GM23248 (cell line): ENCODE measurements around the gene SMARCA2. TPM values are rescaled to one million over a fixed set of nuclear protein-coding genes. Genes with fewer than 3 reads are reported as not detected.

Source experiments
- DNase-seq: peaks from one replicate; pipeline ENCODE4 v3.0.0-alpha.2; 2015
- H2AFZ ChIP-seq: fragments of 200-600 bp; sonication (generic); 2 replicates; pipeline ENCODE4 v1.6.1; 2016; ENCODE audit warnings: antibody characterized with exemption
- H3F3A ChIP-seq: fragments of 200-600 bp; sonication (generic); 2 replicates; pipeline ENCODE4 v1.6.1; 2016; ENCODE audit warnings: mild to moderate bottlenecking, antibody characterized with exemption, mixed run types; ENCODE audit not compliant: insufficient read depth
- H3K27ac ChIP-seq: fragments of 200-600 bp; sonication (generic); 2 replicates; pipeline ENCODE4 v1.5.1; 2016; ENCODE audit warnings: mild to moderate bottlenecking
- H3K27me3 ChIP-seq: fragments of 200-600 bp; sonication (generic); replicated peaks from 2 replicates; pipeline ENCODE4 v1.6.1; 2016; ENCODE audit warnings: mild to moderate bottlenecking; ENCODE audit not compliant: insufficient read depth
- H3K36me3 ChIP-seq: fragments of 200-600 bp; sonication (generic); 2 replicates; pipeline ENCODE4 v1.6.1; 2016; ENCODE audit warnings: low read depth, mild to moderate bottlenecking
- H3K4me1 ChIP-seq: fragments of 200-600 bp; sonication (generic); 2 replicates; pipeline ENCODE4 v1.6.1; 2016; ENCODE audit warnings: mild to moderate bottlenecking; ENCODE audit not compliant: insufficient read depth
- H3K4me2 ChIP-seq: fragments of 200-600 bp; sonication (generic); one replicate; pipeline ENCODE4 v1.6.1; 2016; ENCODE audit warnings: mild to moderate bottlenecking; ENCODE audit not compliant: unreplicated experiment
- H3K4me3 ChIP-seq: fragments of 200-600 bp; sonication (generic); 2 replicates; pipeline ENCODE4 v1.5.1; 2016; ENCODE audit warnings: mild to moderate bottlenecking
- H3K79me2 ChIP-seq: fragments of 200-600 bp; sonication (generic); 2 replicates; pipeline ENCODE4 v1.6.1; 2016; ENCODE audit warnings: mild to moderate bottlenecking; ENCODE audit not compliant: insufficient read depth
- H3K9ac ChIP-seq: fragments of 200-600 bp; sonication (generic); 2 replicates; pipeline ENCODE4 v1.6.1; 2016; ENCODE audit warnings: mild to moderate bottlenecking
- H3K9me2 ChIP-seq: fragments of 200-600 bp; sonication (generic); 2 replicates; pipeline ENCODE4 v1.6.1; 2016; ENCODE audit warnings: mixed run types, mild to moderate bottlenecking, moderate library complexity; ENCODE audit not compliant: insufficient read depth
- H3K9me3 ChIP-seq: fragments of 200-600 bp; sonication (generic); one replicate; pipeline ENCODE4 v1.6.1; 2017; ENCODE audit warnings: low read depth
- H4K20me1 ChIP-seq: fragments of 200-600 bp; sonication (generic); 2 replicates; pipeline ENCODE4 v1.6.0; 2016; ENCODE audit not compliant: insufficient read depth
- EZH2 ChIP-seq: fragments of 200-600 bp; sonication (generic); IDR thresholded peaks from 2 replicates; pipeline ENCODE4 v1.6.1; 2018; ENCODE audit warnings: antibody characterized with exemption, mild to moderate bottlenecking; ENCODE audit not compliant: insufficient read depth, poor library complexity, severe bottlenecking
- EZH2phosphoT487 ChIP-seq: fragments of 200-600 bp; sonication (generic); IDR thresholded peaks from 2 replicates; pipeline ENCODE4 v1.6.1; 2018; ENCODE audit warnings: antibody characterized with exemption, moderate library complexity, mild to moderate bottlenecking, low read depth; ENCODE audit not compliant: insufficient read depth
- WGBS, 2 experiments: methylation state at CpG; one replicate each; pipeline ENCODE4 v1.1.6; 2015 to 2017; ENCODE audit warnings: low lambda C conversion rate in 2 of 2, low coverage in 1 of 2; ENCODE audit errors: missing lambda C conversion rate in 2 of 2; 5-methylcytosine and 5-hydroxymethylcytosine counted together
- in situ Hi-C: fragments of 300-500 bp; cut with MboI; formaldehyde crosslinking; loops from 2 replicates; pipeline ENCODE4 v1.15.0; 2020
- polyA plus RNA-seq: library from polyadenylated mRNA; unstranded; fragments of >200 nt; fragmentation: Nextera tagmentation; extraction: Ambion mirVana; gene quantifications from 2 replicates; pipeline ENCODE4 v1.2.1, GENCODE V29; 2016
- total RNA-seq: library from RNA; depleted of rRNA; stranded (reverse); fragments of >200 nt; shearing (Covaris generic); gene quantifications from 2 replicates; pipeline ENCODE4 v1.2.3, GENCODE V29; 2014

Gene SMARCA2
- total and polyA plus RNA-seq, 2 experiments from 2014 or later, result 26.7 to 47.4 TPM

GRCh38 chr9:1995084-1995483, 20.1 kb upstream of the SMARCA2 start:
- Histone ChIP-seq H3K27ac (no peak overlapping the region), H3K27me3 (peaks cover 18% of the 10 kb centered on the region; the same call in 1 of the 2 replicates), H3K9me2 (no peaks in the 10 kb centered on the region), H2AFZ (no peak overlapping the region), H3K79me2 (no peaks in the 10 kb centered on the region), H3K9me3 (no peaks in the 10 kb centered on the region), H3K9ac (no peak overlapping the region), H4K20me1 (no peaks in the 10 kb centered on the region), H3K36me3 (no peaks in the 10 kb centered on the region), H3F3A (no peaks in the 10 kb centered on the region), H3K4me2 (no peak overlapping the region), H3K4me1 (no peaks in the 10 kb centered on the region), H3K4me3 (no peak overlapping the region)
- TF ChIP-seq EZH2 (no peak), EZH2phosphoT487 (no peak)
- WGBS, 2 experiments, result 76 to 77% methylated on average over 1 of the region's 1 CpG
- in situ Hi-C loops, result no loop called here
- peak; percentile 3 for DNase-seq

GRCh38 chr9:1996156-1996555, 19.0 kb upstream of the SMARCA2 start:
- no peaks in the 10 kb centered on the region for H3F3A ChIP-seq
- H3K4me1 ChIP-seq, result no peaks in the 10 kb centered on the region
- in situ Hi-C loops, result no loop called here
- H3K9me3 ChIP-seq, result no peaks in the 10 kb centered on the region
- no peak overlapping the region for H3K9ac ChIP-seq
- H3K4me3 ChIP-seq, result no peak overlapping the region
- WGBS, 2 experiments, result 81 to 84% methylated on average over 6 of the region's 6 CpGs
- H3K27me3 ChIP-seq, result peaks cover 12% of the 10 kb centered on the region; the same call in 1 of the 2 replicates
- H2AFZ ChIP-seq, result no peak overlapping the region
- DNase-seq, result no peak
- no peak for TF ChIP-seq EZH2
- TF ChIP-seq EZH2phosphoT487, result no peak
- H3K36me3 ChIP-seq, result no peaks in the 10 kb centered on the region
- H3K27ac ChIP-seq, result no peak overlapping the region
- H3K9me2 ChIP-seq, result no peaks in the 10 kb centered on the region
- no peaks in the 10 kb centered on the region for H3K79me2 ChIP-seq
- H3K4me2 ChIP-seq, result no peak overlapping the region
- H4K20me1 ChIP-seq, result no peaks in the 10 kb centered on the region

- Histone ChIP-seq H3K27me3 (peaks cover 10% of the 10 kb centered on the region; the same call in 1 of the 2 replicates), H3K4me1 (no peaks in the 10 kb centered on the region), H3K27ac (no peak overlapping the region), H3K9ac (no peak overlapping the region), H3K4me2 (no peak overlapping the region), H2AFZ (no peak overlapping the region), H3K9me3 (no peaks in the 10 kb centered on the region), H3F3A (no peaks in the 10 kb centered on the region), H3K4me3 (no peak overlapping the region), H3K79me2 (no peaks in the 10 kb centered on the region), H3K9me2 (no peaks in the 10 kb centered on the region), H3K36me3 (no peaks in the 10 kb centered on the region), H4K20me1 (no peaks in the 10 kb centered on the region)
- 46 to 49% methylated on average over 2 of the region's 2 CpGs for WGBS, 2 experiments
- no peak for TF ChIP-seq EZH2phosphoT487
- no peak for TF ChIP-seq EZH2
- no peak for DNase-seq
- in situ Hi-C loops, result no loop called here
Measured at GRCh38 chr9:1997646-1998045, 17.5 kb upstream of the SMARCA2 start.

DNA sequence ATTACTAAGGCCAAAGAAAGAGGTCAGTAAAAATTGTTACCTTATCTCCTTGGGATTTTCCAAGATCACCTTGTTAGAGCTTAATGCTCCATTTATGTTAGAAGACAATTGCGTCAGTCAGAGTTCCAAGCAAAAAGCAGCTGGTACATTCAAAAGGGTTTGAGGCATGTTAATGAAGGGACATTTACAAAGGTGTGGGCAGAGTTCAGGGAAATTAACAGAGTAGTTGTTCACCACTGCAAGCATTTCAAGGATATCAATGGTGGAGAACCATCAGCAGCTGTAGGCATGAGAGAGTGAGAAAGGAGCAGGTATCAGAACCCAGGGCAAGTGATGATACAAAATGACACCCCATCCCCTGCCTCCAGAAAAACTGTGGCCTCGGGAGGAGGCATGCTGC, 17.0 kb upstream of the SMARCA2 start:
- 50 to 67% methylated on average over 2 of the region's 2 CpGs for WGBS, 2 experiments
- TF ChIP-seq EZH2 (no peak), EZH2phosphoT487 (no peak)
- no peaks in the 10 kb centered on the region for H3K79me2 ChIP-seq

DNA sequence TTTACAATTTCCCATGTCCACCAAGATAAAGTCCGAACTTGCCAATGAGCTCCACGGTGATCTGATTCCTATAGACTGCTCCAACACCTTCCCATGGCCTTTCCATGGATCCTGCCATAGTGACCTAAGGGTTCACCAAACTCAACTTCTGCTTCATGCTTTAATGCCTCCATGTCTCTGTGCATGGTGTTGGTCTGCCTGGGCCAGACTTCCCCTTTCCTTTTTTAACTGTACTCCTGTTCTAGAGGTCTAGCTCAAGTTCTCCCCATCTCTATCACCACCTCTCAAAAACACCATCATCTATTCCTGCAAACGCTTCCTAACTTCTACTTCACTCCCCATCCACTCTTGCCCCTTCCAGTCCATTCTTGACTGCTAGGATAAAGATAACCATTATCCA, 14.8 kb upstream of the SMARCA2 start:
- DNase-seq, result no peak
- Histone ChIP-seq H4K20me1 (no peaks in the 10 kb centered on the region), H3K36me3 (no peaks in the 10 kb centered on the region), H3K27me3 (peaks cover 18% of the 10 kb centered on the region; the same call in 1 of the 2 replicates), H3K27ac (no peak overlapping the region), H3K4me2 (no peak overlapping the region), H3K4me3 (no peak overlapping the region), H3K79me2 (no peaks in the 10 kb centered on the region), H2AFZ (no peak overlapping the region), H3F3A (no peaks in the 10 kb centered on the region), H3K9ac (no peak overlapping the region), H3K9me3 (no peaks in the 10 kb centered on the region), H3K9me2 (no peaks in the 10 kb centered on the region), H3K4me1 (no peaks in the 10 kb centered on the region)
- 78 to 82% methylated on average over 3 of the region's 3 CpGs for WGBS, 2 experiments
- in situ Hi-C loops, result no loop called here
- TF ChIP-seq EZH2 (no peak), EZH2phosphoT487 (no peak)

More for the DNA sequence above, 17.0 kb upstream of the SMARCA2 start:
- Histone ChIP-seq H3K4me2 (no peak overlapping the region), H3K27me3 (peaks cover 10% of the 10 kb centered on the region; the same call in 1 of the 2 replicates), H4K20me1 (no peaks in the 10 kb centered on the region), H3K9me3 (no peaks in the 10 kb centered on the region), H3K9ac (no peak overlapping the region), H3K4me3 (no peak overlapping the region), H3K36me3 (no peaks in the 10 kb centered on the region), H2AFZ (no peak overlapping the region), H3F3A (no peaks in the 10 kb centered on the region), H3K9me2 (no peaks in the 10 kb centered on the region), H3K27ac (no peak overlapping the region), H3K4me1 (no peaks in the 10 kb centered on the region)
- DNase-seq, result no peak
- in situ Hi-C loops, result no loop called here
